ENCODE results near the gene B2M.
A peak's percentile ranks its signal among the peaks of the same experiment; 100 is the strongest.

Gene B2M

GRCh38 chr15:44763848-44764247 is 52.5 kb downstream of the B2M start:
- DNase-seq (ENCODE audit: insufficient read length) (no peak), FAIRE-seq (no peak)
- no peak for TF ChIP-seq POLR2A (IDR thresholded peaks at IDR 0.05; ENCODE audit: low read depth, low read length)
- TF ChIP-seq TAF1 (IDR thresholded peaks at IDR 0.05; ENCODE audit: borderline replicate concordance, low read depth, low read length): no peak
- TF ChIP-seq POLR2AphosphoS5 (IDR thresholded peaks at IDR 0.05; ENCODE audit: low read depth, low read length): no peak

GRCh38 chr15:44765036-44765435 is 53.7 kb downstream of the B2M start:
- TF ChIP-seq POLR2AphosphoS5 (IDR thresholded peaks at IDR 0.05; ENCODE audit: low read depth, low read length): no peak
- TF ChIP-seq POLR2A (IDR thresholded peaks at IDR 0.05; ENCODE audit: low read depth, low read length): no peak
- no peak for TF ChIP-seq TAF1 (IDR thresholded peaks at IDR 0.05; ENCODE audit: borderline replicate concordance, low read depth, low read length)
- peak; percentile 38 for FAIRE-seq
- DNase-seq (ENCODE audit: insufficient read length): no peak

Data from GM12892 (cell line).